Mammary epithelial cell (primary cell): ENCODE results near the gene GSTM2.

ENCODE experiments used
- CTCF ChIP-seq, 2 donors: IDR thresholded peaks in 1 of 2; conservative IDR thresholded peaks in 1 of 2; 2 replicates each; pipeline ENCODE4 v1.5.1; 2011 to 2012; ENCODE audit warnings: inconsistent platforms in 2 of 2, low read length in 2 of 2, mild to moderate bottlenecking in 2 of 2, control low read depth in 1 of 2, low read depth in 1 of 2; ENCODE audit not compliant: insufficient read depth in 1 of 2; ENCODE audit errors: extremely low read depth in 1 of 2
- EZH2 ChIP-seq: IDR thresholded peaks from 2 replicates; pipeline ENCODE4 v1.6.1; 2012; ENCODE audit warnings: low read length, inconsistent platforms, borderline replicate concordance

- TF ChIP-seq EZH2 (no peak), CTCF (conservative IDR thresholded peaks at IDR 0.05 in 1 of 2, IDR thresholded peaks at IDR 0.05 in 1 of 2; ENCODE audit: extremely low read depth in 1 of 2, insufficient read depth in 1 of 2, low read depth in 1 of 2, low read length in 2 of 2) (no peak)
Observed at GRCh38 chr1:109636201-109636952, 31.5 kb upstream of the GSTM2 start.
